Purkinje cell (primary cell): Measurements from ENCODE around the gene ATP6V1D. TPM values are rescaled to one million over a fixed set of nuclear protein-coding genes. Genes with fewer than 3 reads are reported as not detected.

ENCODE experiments used
- polyA plus RNA-seq: library from polyadenylated mRNA; unstranded; fragments of >200 nt; fragmentation: Nextera tagmentation; gene quantifications from 2 replicates; pipeline ENCODE4 v1.2.1, GENCODE V29; 2014

Gene ATP6V1D
- polyA plus RNA-seq, result 475 and 827 TPM in 2 replicates

DNA sequence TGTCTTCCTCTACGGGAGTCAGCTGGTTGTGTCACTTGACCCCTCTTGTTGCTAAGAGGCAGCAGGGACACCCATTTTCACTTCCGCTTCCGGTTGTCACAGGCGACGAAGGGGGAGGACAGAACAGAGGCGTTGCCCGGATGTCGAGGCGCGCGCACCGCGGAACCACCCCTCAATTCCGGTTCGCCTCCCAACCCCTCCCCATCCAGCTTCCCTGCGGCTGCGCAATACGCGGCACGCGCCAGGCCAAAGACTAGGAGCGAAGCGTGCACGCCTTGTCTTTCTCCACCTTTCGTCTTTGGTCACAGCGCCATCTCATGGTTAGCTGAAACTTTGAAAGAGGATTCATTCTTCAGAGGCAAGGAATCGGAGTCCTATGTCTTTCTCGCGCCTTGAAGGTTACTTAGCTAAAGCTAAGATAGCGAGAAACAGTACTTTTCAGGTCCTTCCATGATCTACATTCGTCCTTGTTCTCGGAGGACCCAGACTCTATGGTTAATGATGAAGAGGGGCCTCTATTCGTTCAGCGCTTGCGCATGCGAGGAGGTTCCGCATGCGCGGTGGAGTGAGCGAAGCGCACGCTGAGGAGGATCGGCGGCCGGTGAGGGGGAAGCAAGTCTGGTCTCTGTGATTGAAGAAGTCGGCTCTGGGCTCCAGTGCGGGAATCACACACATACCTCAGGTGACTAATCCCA, at the start of gene ATP6V1D, which contains the start of gene EIF2S1:
ATP6V1D (minus strand) TSS at position 30 of the 695 bp plus-strand sequence. CDS start 106 bp downstream, outside the sequence.
EIF2S1 (plus strand) TSS at position 554 of the 695 bp plus-strand sequence. CDS start 4,440 bp downstream, outside the sequence.

Other genes with a start within 250 kb of the ATP6V1D start
- 0.38 TPM in 1 of 2 replicates, not detected in the other for gene GARIN2, start 170.4 kb downstream of the ATP6V1D start, polyA plus RNA-seq
- gene PALS1, start 118.4 kb downstream of the ATP6V1D start, polyA plus RNA-seq, result 12.0 and 12.4 TPM in 2 replicates
- gene EIF2S1, start 524 bp upstream of the ATP6V1D start, polyA plus RNA-seq, result 203 and 226 TPM in 2 replicates
- gene PLEK2, start 52.4 kb upstream of the ATP6V1D start, polyA plus RNA-seq, result not detected in 2 replicates
- 1.2 and 2.0 TPM in 2 replicates for gene TMEM229B, start 128.9 kb upstream of the ATP6V1D start, polyA plus RNA-seq
- gene PLEKHH1, start 173.5 kb upstream of the ATP6V1D start, polyA plus RNA-seq, result 3.3 and 4.6 TPM in 2 replicates
- 56.1 and 69.2 TPM in 2 replicates for gene PIGH, start 240.5 kb upstream of the ATP6V1D start, polyA plus RNA-seq